OCI-LY1 (cell line): ENCODE measurements around the gene GOLGA6B.
"Not testable (repeated sequence)": the region's sequence is repeated elsewhere in the genome, so short reads cannot be mapped to it uniquely, and the experiment has no call there.

ENCODE experiments used
- H2AFZ ChIP-seq: fragments of 200-600 bp; sonication (generic), shearing (Covaris generic); 2 replicates; pipeline ENCODE4 v1.6.0; 2014; ENCODE audit warnings: antibody characterized with exemption, mild to moderate bottlenecking, low read length
- H3F3A ChIP-seq: fragments of 200-600 bp; sonication (generic), shearing (Covaris generic); 2 replicates; pipeline ENCODE4 v1.6.0; 2014; ENCODE audit warnings: mild to moderate bottlenecking, antibody characterized with exemption, low read length, moderate library complexity; ENCODE audit not compliant: insufficient read depth
- H3K27ac ChIP-seq: fragments of 200-600 bp; sonication (generic); 2 replicates; pipeline ENCODE4 v1.5.1; 2014; ENCODE audit warnings: low read length, mixed run types, mild to moderate bottlenecking, low read depth; ENCODE audit not compliant: poor library complexity, severe bottlenecking
- H3K27me3 ChIP-seq: fragments of 200-600 bp; sonication (generic); 2 replicates; pipeline ENCODE4 v1.6.0; 2014; ENCODE audit warnings: antibody characterized with exemption, mild to moderate bottlenecking, low read length, moderate library complexity; ENCODE audit not compliant: insufficient read depth
- H3K36me3 ChIP-seq: fragments of 200-600 bp; sonication (generic); 2 replicates; pipeline ENCODE4 v1.6.1; 2014; ENCODE audit warnings: mild to moderate bottlenecking, antibody characterized with exemption, low read length, moderate library complexity, mixed read lengths; ENCODE audit not compliant: insufficient read depth
- H3K4me1 ChIP-seq: fragments of 200-600 bp; sonication (generic); 2 replicates; pipeline ENCODE4 v1.5.1; 2014; ENCODE audit warnings: mild to moderate bottlenecking, low read length, moderate library complexity; ENCODE audit not compliant: insufficient read depth, severe bottlenecking
- H3K4me2 ChIP-seq: fragments of 200-600 bp; sonication (generic), shearing (Covaris generic); 2 replicates; pipeline ENCODE4 v1.6.1; 2014; ENCODE audit warnings: low read length
- H3K4me3 ChIP-seq: fragments of 200-600 bp; sonication (generic); 2 replicates; pipeline ENCODE4 v1.5.1; 2014; ENCODE audit warnings: low read length, low read depth, mild to moderate bottlenecking, mixed read lengths; ENCODE audit not compliant: poor library complexity, severe bottlenecking
- H3K79me2 ChIP-seq: fragments of 200-600 bp; shearing (Covaris generic); 2 replicates; pipeline ENCODE4 v1.6.1; 2016; ENCODE audit warnings: mixed run types, low read length, mixed read lengths; ENCODE audit not compliant: insufficient read depth
- H3K9ac ChIP-seq: fragments of 200-600 bp; sonication (generic), shearing (Covaris generic); 2 replicates; pipeline ENCODE4 v1.6.1; 2014; ENCODE audit warnings: mild to moderate bottlenecking, low read length, mixed read lengths
- H3K9me2 ChIP-seq: fragments of 200-600 bp; sonication (generic), shearing (Covaris generic); 2 replicates; pipeline ENCODE4 v1.6.1; 2014; ENCODE audit warnings: low read depth, mild to moderate bottlenecking, low read length, mixed read lengths
- H3K9me3 ChIP-seq: fragments of 200-600 bp; shearing (Covaris generic); 2 replicates; pipeline ENCODE4 v1.6.1; 2014; ENCODE audit warnings: low read length, mixed read lengths
- H4K20me1 ChIP-seq: fragments of 200-600 bp; sonication (generic), shearing (Covaris generic); 2 replicates; pipeline ENCODE4 v1.6.0; 2016; ENCODE audit warnings: mild to moderate bottlenecking, low read length; ENCODE audit not compliant: insufficient read depth
- CTCF ChIP-seq: fragments of 200-600 bp; sonication (generic), shearing (Covaris generic); IDR thresholded peaks from 2 replicates; pipeline ENCODE4 v1.5.1; 2017; ENCODE audit warnings: mild to moderate bottlenecking, antibody characterized with exemption, low read length, moderate library complexity, mixed read lengths
- EZH2 ChIP-seq: fragments of 200-600 bp; sonication (generic), shearing (Covaris generic); IDR thresholded peaks from 2 replicates; pipeline ENCODE4 v1.8.0; 2017; ENCODE audit warnings: borderline replicate concordance, mixed run types, mild to moderate bottlenecking, antibody characterized with exemption, low read length, moderate library complexity, mixed read lengths

Gene GOLGA6B

GRCh38 chr15:72614810-72615532 is 39.5 kb upstream of the GOLGA6B start:
- H3K79me2 ChIP-seq: no peaks in the 10 kb centered on the region
- H3K9ac ChIP-seq: no peak overlapping the region
- no peak overlapping the region for H3K27ac ChIP-seq
- TF ChIP-seq EZH2: no peak
- no peak for TF ChIP-seq CTCF
- peaks cover 4% of the 10 kb centered on the region for H3K4me1 ChIP-seq
- no peak overlapping the region for H3K4me3 ChIP-seq
- no peaks in the 10 kb centered on the region for H4K20me1 ChIP-seq
- H2AFZ ChIP-seq: no peak overlapping the region
- H3K9me2 ChIP-seq: no peaks in the 10 kb centered on the region
- no peaks in the 10 kb centered on the region for H3K36me3 ChIP-seq
- no peaks in the 10 kb centered on the region for H3K9me3 ChIP-seq
- H3K27me3 ChIP-seq: no peaks in the 10 kb centered on the region
- H3F3A ChIP-seq: no peaks in the 10 kb centered on the region
- no peak overlapping the region for H3K4me2 ChIP-seq

GRCh38 chr15:72615533-72616233 is 38.8 kb upstream of the GOLGA6B start:
- H4K20me1 ChIP-seq, H3K27ac ChIP-seq, H3K9ac ChIP-seq, H3K27me3 ChIP-seq, H3K9me3 ChIP-seq, H3K4me2 ChIP-seq, H2AFZ ChIP-seq, H3K36me3 ChIP-seq, H3K79me2 ChIP-seq, H3K4me1 ChIP-seq, H3K4me3 ChIP-seq, H3F3A ChIP-seq, H3K9me2 ChIP-seq: not testable (repeated sequence)
- TF ChIP-seq CTCF: peak; percentile 24; the same call in 1 of the 2 replicates

- H3K4me2 ChIP-seq: no peak overlapping the region
- peaks cover 4% of the 10 kb centered on the region for H3K4me1 ChIP-seq
- no peaks in the 10 kb centered on the region for H3K36me3 ChIP-seq
- H2AFZ ChIP-seq: no peak overlapping the region
- H3K27ac ChIP-seq: no peak overlapping the region
- H3F3A ChIP-seq: no peaks in the 10 kb centered on the region
- H4K20me1 ChIP-seq: no peaks in the 10 kb centered on the region
- H3K9ac ChIP-seq: no peak overlapping the region
- no peaks in the 10 kb centered on the region for H3K27me3 ChIP-seq
- H3K4me3 ChIP-seq: no peak overlapping the region
- no peaks in the 10 kb centered on the region for H3K9me3 ChIP-seq
- no peaks in the 10 kb centered on the region for H3K79me2 ChIP-seq
- no peaks in the 10 kb centered on the region for H3K9me2 ChIP-seq
- TF ChIP-seq CTCF (no peak), EZH2 (no peak)
Measured at GRCh38 chr15:72616491-72617210, 37.8 kb upstream of the GOLGA6B start.

GRCh38 chr15:72623854-72624253 is 30.6 kb upstream of the GOLGA6B start:
- not testable (repeated sequence) for H3K27ac ChIP-seq, H3K36me3 ChIP-seq, H3F3A ChIP-seq, H4K20me1 ChIP-seq, H3K4me1 ChIP-seq, H3K9me3 ChIP-seq, H3K4me2 ChIP-seq, H2AFZ ChIP-seq, H3K9me2 ChIP-seq, H3K9ac ChIP-seq, H3K79me2 ChIP-seq, H3K27me3 ChIP-seq, H3K4me3 ChIP-seq

GRCh38 chr15:72626153-72626552 is 28.3 kb upstream of the GOLGA6B start:
- not testable (repeated sequence) for H3K9ac ChIP-seq, H3K9me3 ChIP-seq, H3K27ac ChIP-seq, H3K27me3 ChIP-seq, H3F3A ChIP-seq, H3K79me2 ChIP-seq, H2AFZ ChIP-seq, H3K36me3 ChIP-seq, H3K4me2 ChIP-seq, H3K4me3 ChIP-seq, H4K20me1 ChIP-seq, H3K9me2 ChIP-seq, H3K4me1 ChIP-seq
